HG03521 (cell line): ENCODE measurements around the gene CTNNA2.
"Not testable (repeated sequence)": the region's sequence is repeated elsewhere in the genome, so short reads cannot be mapped to it uniquely, and the experiment has no call there.

Source experiments
- ATAC-seq: cut with Tn5 transposase; IDR thresholded peaks from one replicate; pipeline ENCODE4 v1.9.1; 2021; ENCODE audit warnings: mild to moderate bottlenecking, moderate library complexity; ENCODE audit not compliant: unreplicated experiment

Gene CTNNA2

DNA sequence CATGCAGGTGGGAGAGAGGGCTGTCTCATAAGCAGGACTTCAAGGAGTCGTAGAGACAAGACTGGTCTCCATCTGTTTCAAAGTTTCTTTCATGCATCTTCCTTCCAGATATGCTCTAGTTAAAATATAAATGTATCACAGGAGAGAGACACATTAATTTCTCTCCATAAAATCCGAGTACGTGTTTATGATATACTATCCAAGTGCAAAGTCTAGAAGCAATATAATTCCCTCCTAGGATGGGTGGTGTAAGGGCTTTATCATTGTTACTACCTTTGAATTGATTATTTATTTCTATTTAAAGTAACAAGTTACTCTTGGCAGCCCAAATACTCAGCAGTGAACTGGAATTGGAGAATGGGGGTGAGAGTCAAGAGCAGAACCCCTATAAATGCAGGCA lies 619.4 kb downstream of the CTNNA2 start:
- no peak for ATAC-seq

DNA sequence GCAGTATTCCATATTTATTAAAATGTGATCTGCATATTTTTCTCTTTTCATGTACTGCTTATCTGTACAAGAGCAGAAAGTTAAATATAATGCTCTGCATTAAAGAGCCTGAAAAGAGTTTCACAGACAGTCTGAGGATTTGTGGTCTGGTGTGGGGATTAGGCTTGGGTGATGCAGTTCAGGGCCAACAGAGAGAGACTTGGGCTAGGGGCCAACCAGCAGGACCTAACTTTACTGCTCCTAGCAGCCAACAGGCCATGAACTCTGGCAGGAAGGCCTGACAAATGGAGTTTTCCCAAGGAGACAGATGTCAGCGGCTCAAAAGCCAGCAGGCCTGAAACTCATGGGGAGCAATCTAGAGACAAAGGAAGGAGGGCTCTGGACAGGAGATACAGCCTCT lies 622.1 kb downstream of the CTNNA2 start:
- ATAC-seq, result no peak

DNA sequence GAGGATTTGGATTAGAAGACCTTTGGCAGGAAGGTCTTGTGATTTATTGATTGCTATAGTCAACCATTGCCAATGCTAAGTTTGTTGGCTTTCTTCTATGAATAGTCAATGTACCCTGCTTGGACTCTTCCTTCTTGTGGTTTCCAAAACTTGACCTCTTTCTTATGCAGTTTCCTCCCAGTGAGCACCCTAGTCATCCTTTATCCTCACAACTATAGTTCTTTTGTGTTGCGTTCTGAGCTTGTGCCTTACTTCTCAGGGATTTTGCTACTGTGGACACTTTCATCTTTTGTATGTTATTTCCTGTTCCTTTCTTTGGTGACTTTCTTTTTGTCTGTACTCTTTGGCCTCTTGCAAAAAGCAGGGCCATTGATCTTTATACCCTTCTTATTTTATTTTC lies 623.5 kb downstream of the CTNNA2 start:
- ATAC-seq, result no peak

DNA sequence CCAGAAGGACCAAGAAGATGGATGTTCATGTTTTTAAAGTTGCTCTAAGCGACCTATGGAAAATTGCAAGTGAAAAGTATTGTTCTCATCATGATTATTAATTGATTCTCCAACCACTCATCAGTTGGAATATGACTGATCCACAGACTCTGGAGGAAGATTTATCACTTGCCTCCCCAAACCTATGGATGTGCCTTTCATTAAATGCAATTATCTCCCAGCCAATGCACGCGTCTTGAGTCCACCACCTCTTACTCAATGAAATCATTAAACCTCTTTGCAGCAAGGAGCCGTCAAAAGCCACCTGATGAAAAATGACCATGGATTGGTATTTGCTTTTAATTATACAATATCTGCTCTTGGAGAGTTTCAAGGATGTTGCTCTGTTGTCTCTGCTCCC lies 626.1 kb downstream of the CTNNA2 start:
- no peak for ATAC-seq

DNA sequence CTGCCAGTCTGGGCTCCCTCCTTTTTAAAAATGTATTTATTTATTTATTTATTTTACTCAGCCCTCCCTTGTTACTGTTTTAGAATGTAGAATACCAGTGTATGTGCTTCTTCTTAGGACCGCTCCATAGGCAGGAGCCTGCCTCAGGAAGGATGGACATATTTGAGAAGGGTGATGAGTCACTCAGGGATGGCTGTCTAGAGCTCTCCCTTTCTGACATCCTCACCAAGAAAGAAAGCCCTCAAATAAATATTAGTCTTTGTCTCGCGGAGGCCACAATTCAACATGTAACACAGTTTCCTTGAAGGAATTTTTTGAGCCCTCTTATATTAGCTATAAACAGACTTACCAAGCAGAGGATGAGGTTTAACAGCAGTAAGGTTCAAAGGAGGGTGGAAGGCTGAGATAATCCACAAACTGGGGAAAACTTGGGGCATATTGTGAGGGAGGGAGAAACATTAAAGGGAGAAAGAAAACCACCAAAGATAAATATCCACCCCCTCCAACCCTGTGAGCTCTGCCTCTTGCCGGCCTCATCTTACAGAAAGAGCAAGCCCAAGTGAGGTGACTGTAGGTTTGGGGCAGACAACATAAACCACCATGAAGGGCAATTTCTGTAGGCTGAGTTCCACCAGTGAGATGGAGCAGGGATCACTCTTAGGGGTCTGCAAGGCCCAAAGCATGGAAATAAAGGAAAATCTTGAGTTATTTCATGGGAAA lies 628.3 kb downstream of the CTNNA2 start:
- no peak for ATAC-seq

DNA sequence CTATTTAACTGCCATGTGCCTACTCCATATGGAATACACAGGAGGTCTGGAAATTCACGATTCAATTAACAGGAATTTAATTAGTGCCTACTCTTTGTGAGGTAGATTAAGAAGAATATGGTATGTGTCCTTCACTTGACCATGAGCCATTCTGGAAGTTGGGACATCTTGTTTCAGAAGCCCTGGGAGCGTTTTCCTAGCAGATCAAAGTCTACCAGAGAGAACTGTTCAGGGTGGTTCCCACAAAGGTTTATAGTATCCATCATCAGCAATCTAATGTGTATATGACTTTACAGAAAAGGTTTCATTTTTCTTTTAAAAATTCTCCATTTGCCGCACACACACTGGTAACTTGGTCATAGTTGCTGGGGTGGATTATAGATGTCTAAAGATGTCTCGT lies 632.6 kb downstream of the CTNNA2 start:
- ATAC-seq, result no peak

DNA sequence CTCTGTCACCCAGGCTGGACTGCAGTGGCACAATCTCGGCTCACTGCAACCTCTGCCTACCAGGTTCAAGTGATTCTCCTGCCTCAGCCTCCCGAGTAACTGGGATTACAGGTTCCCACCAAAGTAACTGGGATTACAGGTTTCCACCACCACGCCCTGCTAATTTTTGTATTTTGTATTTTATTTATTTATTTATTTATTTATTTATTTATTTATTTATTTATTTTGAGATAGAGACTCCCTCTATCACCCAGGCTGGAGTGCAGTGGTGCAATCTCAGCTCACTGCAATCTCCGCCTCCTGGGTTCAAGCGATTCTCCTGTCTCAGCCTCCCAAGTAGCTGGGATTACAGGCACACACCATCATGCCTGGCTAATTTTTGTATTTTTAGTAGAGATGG lies 633.9 kb downstream of the CTNNA2 start:
- not testable (repeated sequence) for ATAC-seq

DNA sequence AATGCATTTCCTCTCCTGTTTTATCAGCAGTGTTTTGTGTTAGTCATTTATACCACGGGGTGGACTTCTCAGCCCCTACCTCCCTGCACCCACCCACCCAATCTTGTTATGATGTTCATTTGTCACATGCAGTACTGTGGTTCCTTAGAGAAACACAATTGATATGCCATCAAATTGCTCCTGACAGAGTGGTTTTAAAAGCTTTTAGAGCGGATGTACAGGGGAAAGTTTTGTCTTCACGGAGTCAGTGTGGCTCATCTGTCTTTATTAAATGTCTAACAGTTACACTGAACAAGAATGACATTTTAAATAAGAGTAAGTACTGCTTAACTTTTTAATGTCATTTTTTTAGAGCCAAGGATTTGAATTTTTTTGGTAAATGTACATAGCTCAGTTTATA lies 634.8 kb downstream of the CTNNA2 start:
- ATAC-seq, result no peak

DNA sequence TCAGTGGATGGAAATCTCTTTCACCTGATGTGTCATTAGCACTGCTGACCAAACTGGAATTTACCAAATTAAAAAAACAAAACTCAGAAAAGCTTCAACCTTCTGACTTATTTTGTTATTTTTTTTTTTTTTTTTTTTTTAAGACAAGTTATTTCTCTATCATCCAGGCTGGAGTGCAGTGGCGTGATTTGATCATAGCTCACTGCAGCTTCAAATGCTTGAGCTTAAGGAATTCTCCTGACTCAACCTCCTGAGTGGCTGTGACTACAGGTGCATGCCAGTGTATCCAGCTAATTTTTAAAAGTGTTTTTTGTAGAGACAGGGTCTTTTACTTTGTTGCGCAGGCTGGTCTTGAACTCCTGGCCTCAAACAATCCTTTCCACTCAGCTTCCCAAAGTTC lies 636.1 kb downstream of the CTNNA2 start:
- no peak for ATAC-seq

DNA sequence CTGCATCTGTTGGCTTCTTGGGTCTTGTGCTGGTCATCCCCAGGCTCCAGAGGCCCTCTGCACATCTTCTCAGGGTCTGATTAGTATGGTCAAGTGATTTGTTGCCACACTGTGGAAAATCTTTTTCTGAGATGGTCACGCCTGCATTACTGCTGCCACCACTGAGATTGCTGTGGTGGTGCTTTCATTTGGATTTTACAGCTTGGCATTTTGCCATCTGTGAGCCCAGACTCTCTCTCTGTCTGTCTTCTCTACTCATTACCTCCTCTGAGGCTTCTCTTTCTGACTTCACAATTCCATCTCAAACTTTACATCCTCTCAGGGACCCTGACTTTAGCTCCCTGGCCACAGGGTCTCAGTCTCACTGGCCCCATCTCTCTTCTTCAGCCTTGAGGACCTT lies 637.1 kb downstream of the CTNNA2 start:
- no peak for ATAC-seq

DNA sequence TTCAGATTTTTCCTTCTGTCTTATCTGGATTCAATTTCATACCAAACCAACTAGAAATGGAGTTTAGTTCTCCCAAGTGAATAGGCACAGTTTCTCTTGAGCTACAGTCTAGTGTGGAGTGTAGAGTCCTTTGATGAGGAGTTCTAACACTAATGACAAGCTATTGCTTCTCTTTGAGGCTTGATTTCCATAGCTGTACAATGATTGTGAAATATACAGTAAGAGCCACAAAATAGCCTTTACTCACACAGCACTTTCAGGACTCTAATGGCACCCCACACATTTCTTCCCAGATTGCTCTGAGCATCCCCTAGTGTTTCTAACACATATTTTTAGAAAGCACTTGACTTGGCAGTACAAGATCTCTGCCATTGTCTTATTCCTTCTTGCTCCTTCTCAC lies 638.4 kb downstream of the CTNNA2 start:
- ATAC-seq, result no peak

DNA sequence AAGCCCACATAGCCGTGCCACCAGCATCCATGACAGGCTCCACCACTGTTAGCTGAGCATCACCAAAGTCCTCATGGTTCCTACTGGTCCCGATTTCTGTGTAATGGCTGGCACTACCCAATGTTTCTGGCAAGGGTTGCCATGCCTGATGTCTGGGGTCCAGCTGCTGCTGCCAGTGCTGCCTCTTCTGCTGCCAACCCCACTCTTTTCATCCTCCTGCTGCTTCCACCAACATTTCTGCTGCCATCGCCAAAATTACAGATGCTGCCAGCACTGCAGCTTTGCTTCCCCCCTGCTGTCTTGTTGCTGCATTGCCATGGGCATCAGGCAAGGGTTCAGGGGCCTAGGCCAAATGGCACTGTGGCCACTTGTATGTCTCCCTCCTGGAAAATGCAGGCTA lies 638.8 kb downstream of the CTNNA2 start:
- ATAC-seq, result no peak

DNA sequence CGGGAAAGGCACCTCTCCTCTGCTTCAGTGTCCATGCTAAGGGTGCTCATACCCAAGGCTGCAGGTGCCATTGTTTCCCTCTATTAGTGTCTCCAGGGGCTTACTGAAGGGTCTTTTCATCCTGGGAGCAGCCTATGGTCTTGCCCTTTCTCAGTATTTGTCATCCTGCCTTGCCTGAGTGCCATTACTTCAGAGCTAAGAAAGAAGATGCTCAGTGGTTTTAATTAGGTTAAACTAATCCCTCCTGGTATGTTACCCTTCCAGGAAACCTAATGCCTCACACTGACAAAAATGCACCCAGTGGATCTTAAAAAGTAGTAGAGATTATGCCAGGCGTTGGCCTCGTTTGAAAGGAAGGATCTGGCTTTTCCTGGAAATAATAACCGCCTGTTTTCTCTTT lies 640.3 kb downstream of the CTNNA2 start:
- no peak for ATAC-seq

DNA sequence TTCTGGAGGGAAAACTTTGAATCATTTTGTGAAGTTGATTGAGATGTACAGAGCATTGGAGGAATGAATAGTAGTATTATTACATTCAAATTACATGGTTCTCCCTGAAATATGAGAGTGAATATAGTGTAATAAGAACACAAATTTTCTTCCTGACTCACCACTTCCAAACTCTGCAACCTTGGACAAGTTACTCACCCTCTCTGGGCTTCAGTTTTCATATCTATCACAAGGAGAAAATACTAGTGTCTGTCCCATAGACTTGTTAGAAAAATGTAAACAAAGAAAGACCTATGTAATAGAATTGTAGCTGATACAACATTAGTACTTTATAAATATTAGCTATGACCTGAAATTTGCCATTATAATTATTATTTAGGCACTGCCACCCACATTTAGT lies 640.9 kb downstream of the CTNNA2 start:
- ATAC-seq, result no peak

DNA sequence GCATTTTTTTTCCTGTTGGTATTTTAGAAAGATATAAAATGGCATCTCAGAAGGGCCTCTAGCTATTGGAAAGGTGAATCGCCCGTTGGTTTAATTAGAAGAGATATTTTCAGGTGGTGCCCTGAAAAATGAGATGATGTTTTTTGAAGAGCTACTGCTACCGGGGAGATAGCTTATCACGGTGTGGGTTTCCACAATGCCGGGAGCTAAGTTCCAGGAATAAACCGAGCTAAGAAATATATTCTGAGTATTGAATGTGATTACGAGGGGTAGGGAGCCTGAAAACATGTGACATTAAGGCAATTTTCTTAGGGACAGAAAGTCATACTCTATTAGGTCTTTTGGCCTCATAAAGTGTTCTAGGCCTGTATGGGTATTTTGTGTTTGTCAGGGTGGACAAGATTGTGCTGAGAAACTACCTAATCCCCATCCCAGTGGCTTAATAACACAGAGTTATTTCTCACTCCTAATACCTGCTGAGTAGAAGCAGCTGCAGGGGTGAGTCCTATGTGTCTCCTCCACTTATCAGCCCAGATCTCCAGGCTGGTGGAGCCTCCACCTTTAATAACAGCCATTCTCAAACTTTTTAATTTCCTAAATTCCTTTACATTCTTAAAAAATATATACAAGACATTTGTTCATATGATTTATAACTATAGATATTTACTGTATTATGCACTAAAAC lies 641.5 kb downstream of the CTNNA2 start:
- ATAC-seq, result no peak

DNA sequence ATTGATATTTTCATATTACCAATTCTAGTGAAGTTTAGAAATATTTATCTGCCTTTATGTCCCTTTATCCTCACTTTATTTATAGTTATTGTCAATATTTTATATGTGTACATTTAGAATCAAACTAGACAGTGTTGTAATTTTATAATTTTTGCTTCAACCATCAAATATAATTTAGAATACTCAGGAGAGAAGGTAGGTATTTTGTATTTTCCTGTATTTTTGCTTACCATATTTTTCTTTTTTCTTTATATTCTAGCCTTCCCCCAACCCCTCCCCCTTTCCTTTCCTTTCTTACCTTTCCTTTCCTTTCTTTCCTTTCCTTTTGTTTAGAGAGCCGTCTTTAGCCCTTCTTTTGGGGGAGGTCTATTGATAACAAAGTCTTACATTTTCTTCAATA lies 651.5 kb downstream of the CTNNA2 start:
- ATAC-seq, result no peak

DNA sequence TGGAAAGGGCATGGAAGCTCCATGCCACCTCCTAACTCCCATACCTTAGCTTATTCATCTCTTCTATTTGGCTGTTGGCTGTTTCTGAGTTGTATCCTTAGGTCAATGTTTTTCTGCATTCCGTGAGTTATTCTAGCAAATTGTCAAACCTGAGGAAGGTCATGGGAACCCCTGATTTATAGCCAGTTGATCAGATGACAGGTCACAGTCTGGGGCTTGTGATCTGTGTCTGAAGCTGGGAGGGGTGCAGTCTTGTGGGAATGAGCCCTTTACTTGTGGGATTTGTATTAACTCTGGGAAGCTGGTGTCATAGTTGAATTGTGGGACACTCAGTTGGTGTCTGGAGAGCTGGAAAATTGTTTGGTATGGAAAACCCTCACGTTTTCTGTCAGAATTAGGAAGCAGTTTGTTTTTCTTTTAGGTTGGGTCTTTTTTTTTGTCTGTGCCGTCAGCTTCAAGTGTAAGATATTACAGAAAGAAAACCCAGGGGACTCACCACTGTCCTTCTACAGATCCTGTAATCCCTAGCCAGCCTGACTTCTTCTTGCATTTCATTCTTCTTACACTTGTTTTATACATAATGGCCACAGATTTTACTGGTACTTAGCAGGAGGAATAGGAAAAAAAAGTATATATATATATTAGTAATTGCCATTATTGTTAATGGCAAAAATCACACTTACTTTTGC lies 653.8 kb downstream of the CTNNA2 start:
- no peak for ATAC-seq

DNA sequence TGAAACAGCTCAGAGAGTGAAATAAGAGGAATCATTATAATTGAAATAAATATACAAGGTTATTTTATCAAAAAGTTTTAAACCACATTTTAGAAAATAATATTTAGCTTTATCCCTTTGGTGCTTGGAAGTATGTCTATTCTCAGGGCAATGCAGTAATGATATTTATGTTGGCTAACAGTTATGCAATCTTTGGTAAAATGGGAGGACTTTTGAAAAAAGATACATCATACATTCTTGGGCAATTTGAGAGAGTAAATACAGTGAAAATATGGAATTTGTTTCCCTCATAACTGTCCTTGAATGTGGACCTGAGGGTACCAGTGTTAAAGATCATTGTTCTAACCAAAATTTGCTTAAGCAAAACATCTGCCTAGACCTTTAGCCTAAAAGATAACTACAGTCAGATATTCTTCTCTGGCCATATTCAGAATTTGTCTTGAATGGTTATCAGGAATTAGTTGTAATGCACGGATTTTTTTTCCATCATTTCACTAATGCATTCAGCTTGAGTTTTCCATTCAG lies 654.5 kb downstream of the CTNNA2 start:
- ATAC-seq, result no peak

DNA sequence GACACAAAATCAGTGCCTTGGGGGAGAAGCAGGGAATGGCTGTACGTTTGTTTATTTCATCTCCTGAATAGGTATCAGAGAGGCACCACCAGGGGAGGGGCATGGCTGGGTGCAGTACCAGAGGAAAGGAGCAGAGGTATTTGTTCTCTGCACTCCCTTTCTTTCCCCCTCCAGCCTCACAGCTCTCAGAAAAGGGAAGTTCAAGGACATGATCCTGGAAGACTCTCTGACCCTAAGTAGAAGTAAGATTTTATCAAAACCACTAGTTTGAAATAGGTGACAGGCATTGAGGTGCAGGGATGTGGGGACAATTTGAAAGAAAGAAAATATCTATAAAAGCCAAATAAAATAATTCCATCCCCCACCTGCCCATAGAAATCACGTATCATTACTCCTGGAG lies 655.2 kb downstream of the CTNNA2 start:
- no peak for ATAC-seq

DNA sequence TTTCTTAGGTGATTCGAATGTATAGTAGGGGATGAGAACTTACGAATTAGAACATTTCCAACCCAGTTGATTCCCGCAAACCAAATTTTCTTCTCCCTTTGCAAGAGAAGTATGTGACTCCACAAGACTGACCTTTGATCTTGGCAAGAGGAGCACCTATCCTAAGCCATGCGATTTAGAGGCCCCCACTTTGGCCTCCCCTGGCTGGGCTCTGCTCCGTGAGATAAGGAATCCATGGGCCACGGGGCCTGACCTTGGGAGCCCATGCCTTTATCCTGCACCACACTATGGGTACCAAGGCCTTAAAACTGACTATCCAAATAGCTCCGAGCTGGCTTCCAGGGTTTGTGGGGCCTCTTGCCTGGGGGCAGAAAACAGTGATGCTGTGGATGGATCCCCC lies 656.0 kb downstream of the CTNNA2 start:
- ATAC-seq, result no peak

DNA sequence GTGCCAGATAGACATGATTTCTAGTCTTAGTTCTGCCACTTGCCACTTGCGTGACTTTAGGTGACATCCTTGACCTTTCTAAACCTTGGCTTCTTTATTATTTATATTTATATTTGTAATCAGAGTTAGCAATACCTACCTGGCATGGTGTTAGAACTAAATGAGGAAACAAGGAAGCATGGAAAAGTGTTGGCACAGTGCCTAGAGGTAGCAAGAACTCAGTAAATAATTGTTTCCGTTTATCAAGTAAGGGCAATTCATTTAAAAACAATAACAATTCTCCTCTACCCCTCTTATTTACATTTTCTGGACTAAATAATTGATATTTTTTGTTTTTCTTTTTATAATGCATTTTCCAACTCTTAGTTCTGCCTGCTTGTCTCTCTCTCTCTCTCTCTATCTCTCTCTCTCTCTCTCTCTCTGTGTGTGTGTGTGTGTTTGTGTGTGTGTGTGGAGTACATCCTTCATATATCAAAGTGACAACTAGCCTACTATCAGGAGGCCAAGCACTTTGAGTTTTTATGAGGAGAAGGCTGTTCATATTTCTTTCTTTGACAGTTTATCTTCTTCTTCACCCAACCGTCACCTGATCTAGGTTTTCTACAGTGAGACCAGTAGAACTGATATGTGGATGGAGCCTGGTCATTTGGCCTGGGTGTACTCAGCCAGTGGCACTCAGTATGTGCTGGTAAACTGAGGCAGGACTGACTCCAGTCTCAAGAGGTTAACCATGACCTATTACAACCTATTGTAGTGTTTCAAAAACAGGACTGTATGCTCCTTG lies 657.2 kb downstream of the CTNNA2 start:
- no peak for ATAC-seq
